ENCODE data around the gene SMYD2. TPM values are rescaled to one million over a fixed set of nuclear protein-coding genes. Genes with fewer than 3 reads are reported as not detected.

The SMYD2 gene
- total and polyA plus RNA-seq, 2 donors from 2014 or later = 28.9 to 42.9 TPM

- H3K27ac ChIP-seq (ENCODE audit: low read depth in 2 of 2, low read length in 2 of 2) = no peak overlapping the region
- no peak overlapping the region for H3K4me3 ChIP-seq (ENCODE audit: low read length in 3 of 3)
- DNase-seq (no peak), FAIRE-seq (no peak)
- no peaks in the 10 kb centered on the region for H3K36me3 ChIP-seq (ENCODE audit: control insufficient read depth in 2 of 3, insufficient read depth in 3 of 3, low read length in 3 of 3)
- H3K4me1 ChIP-seq (ENCODE audit: control insufficient read depth in 2 of 3, insufficient read depth in 2 of 3, low read depth in 1 of 3, low read length in 3 of 3) = no peaks in the 10 kb centered on the region
- H3K9ac ChIP-seq (ENCODE audit: low read length in 3 of 3) = no peak overlapping the region
- no peak for TF ChIP-seq CTCF (IDR thresholded peaks at IDR 0.05; ENCODE audit: borderline replicate concordance, extremely low read depth, insufficient read depth)
- H3K27me3 ChIP-seq (ENCODE audit: control insufficient read depth, insufficient read depth, low read length) = no peaks in the 10 kb centered on the region
- intact Hi-C loops (cut with DNase I) = loop anchor here (5.0 kb wide), 1 partner anchor 62 kb away; no protein-coding TSS in a partner anchor
- no peaks in the 10 kb centered on the region for H3K9me3 ChIP-seq (ENCODE audit: control insufficient read depth in 2 of 3, insufficient read depth in 1 of 3, low read length in 3 of 3)
These were observed 16.0 kb upstream of the SMYD2 start for GRCh38 chr1:214264976-214265375.

- DNase-seq (no peak), FAIRE-seq (no peak)
- Histone ChIP-seq H3K4me1 (ENCODE audit: control insufficient read depth in 2 of 3, insufficient read depth in 2 of 3, low read depth in 1 of 3, low read length in 3 of 3) (no peaks in the 10 kb centered on the region), H3K36me3 (ENCODE audit: control insufficient read depth in 2 of 3, insufficient read depth in 3 of 3, low read length in 3 of 3) (no peaks in the 10 kb centered on the region), H3K9me3 (ENCODE audit: control insufficient read depth in 2 of 3, insufficient read depth in 1 of 3, low read length in 3 of 3) (no peaks in the 10 kb centered on the region), H3K9ac (ENCODE audit: low read length in 3 of 3) (no peak overlapping the region), H3K27ac (ENCODE audit: low read depth in 2 of 2, low read length in 2 of 2) (no peak overlapping the region), H3K27me3 (ENCODE audit: control insufficient read depth, insufficient read depth, low read length) (no peaks in the 10 kb centered on the region), H3K4me3 (ENCODE audit: low read length in 3 of 3) (no peak overlapping the region)
- TF ChIP-seq CTCF (IDR thresholded peaks at IDR 0.05; ENCODE audit: borderline replicate concordance, extremely low read depth, insufficient read depth) = no peak
- intact Hi-C loops (cut with DNase I) = no loop called here
These were observed 10.8 kb upstream of the SMYD2 start for GRCh38 chr1:214270097-214270650.

DNA sequence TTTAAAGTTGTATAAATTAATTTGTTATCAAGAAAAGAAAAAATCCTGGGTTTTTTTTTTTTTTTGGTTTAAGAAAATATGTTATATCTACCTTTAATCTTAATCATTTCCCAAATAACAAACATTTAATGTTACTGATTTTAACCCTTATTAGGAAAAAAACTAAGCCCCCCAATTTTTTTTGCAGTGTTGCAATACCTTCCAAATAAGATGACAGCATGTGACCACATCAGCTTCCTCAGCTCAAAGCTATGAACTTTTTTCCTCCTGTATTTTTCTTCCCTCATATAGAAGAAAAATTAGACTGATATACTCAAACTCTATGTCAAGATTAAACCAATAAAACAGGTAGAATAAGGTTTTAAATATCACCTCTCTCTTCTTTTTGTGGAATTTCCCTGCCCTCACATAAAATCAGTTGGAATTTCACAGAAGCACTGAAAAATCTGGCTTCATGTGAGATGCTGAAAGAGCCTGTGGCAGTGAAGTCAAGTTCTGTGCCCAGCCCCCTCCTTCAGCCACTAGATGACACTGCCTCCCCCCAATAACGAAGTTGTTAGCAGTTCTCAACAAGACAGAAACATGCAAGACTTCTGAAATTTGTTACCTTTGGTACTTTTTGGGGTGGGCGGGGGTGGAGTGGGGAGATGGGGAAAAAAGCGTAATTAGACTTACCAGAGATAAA is 9.6 kb upstream of the SMYD2 start:
- H3K4me3 ChIP-seq (ENCODE audit: low read length in 3 of 3) = no peak overlapping the region
- no peaks in the 10 kb centered on the region for H3K9me3 ChIP-seq (ENCODE audit: control insufficient read depth in 2 of 3, insufficient read depth in 1 of 3, low read length in 3 of 3)
- H3K36me3 ChIP-seq (ENCODE audit: control insufficient read depth in 2 of 3, insufficient read depth in 3 of 3, low read length in 3 of 3) = no peaks in the 10 kb centered on the region
- no peak for DNase-seq
- H3K27me3 ChIP-seq (ENCODE audit: control insufficient read depth, insufficient read depth, low read length) = no peaks in the 10 kb centered on the region
- no peak for TF ChIP-seq CTCF (IDR thresholded peaks at IDR 0.05; ENCODE audit: borderline replicate concordance, extremely low read depth, insufficient read depth)
- H3K9ac ChIP-seq (ENCODE audit: low read length in 3 of 3) = no peak overlapping the region
- H3K4me1 ChIP-seq (ENCODE audit: control insufficient read depth in 2 of 3, insufficient read depth in 2 of 3, low read depth in 1 of 3, low read length in 3 of 3) = no peaks in the 10 kb centered on the region
- intact Hi-C loops (cut with DNase I) = no loop called here
- H3K27ac ChIP-seq (ENCODE audit: low read depth in 2 of 2, low read length in 2 of 2) = no peak overlapping the region
- no peak for FAIRE-seq

Data from kidney (tissue), 14 donors.